Endothelial cell of umbilical vein (primary cell): ENCODE results near the gene GADD45G. TPM values are rescaled to one million over a fixed set of nuclear protein-coding genes. Genes with fewer than 3 reads are reported as not detected.

Experiments
- BruUV-seq: library from RNA; stranded (reverse); fragments of 400-500 nt; replicated peaks from 2 replicates; lab custom pipeline; 2021; lab: Mats Ljungman, UMichigan
- CTCF ChIA-PET: fragments of 300-600, 350-600 bp; sonication (Branson Sonifier 250); formaldehyde crosslinking; loops from one replicate; lab custom pipeline; 2021; ENCODE audit warnings: antibody characterized with exemption, inconsistent platforms; lab: Charles Lee
- POLR2A ChIA-PET: fragments of 300-600, 350-600 bp; sonication (Branson Sonifier 250); formaldehyde crosslinking; loops from one replicate; lab custom pipeline; 2021; ENCODE audit warnings: antibody characterized with exemption, inconsistent platforms; lab: Charles Lee
- DNase-seq: peaks from one replicate; pipeline ENCODE4 v3.0.0-alpha.2; 2011; ENCODE audit warnings: low read depth, low spot score
- FAIRE-seq: peaks from 2 replicates; lab custom pipeline; 2011; peaks lifted over from hg19 to GRCh38; lab: Jason Lieb, UNC
- H2AFZ ChIP-seq: 2 replicates; pipeline ENCODE4 v1.6.0; 2012; ENCODE audit warnings: low read depth, low read length, control low read depth, inconsistent platforms
- H3K27ac ChIP-seq: 2 replicates; pipeline ENCODE4 v1.5.1; 2011; ENCODE audit warnings: low read depth, mild to moderate bottlenecking, control low read depth, low read length, moderate library complexity; ENCODE audit not compliant: insufficient read depth
- H3K27me3 ChIP-seq, 2 experiments: 2 replicates each; pipeline versions ENCODE4 v1.6.0 to v1.6.1; 2011; ENCODE audit warnings: low read length in 2 of 2, mixed read lengths in 1 of 2; ENCODE audit not compliant: control insufficient read depth in 2 of 2, insufficient read depth in 2 of 2
- H3K36me3 ChIP-seq, 2 experiments: 2 replicates in 1 of 2; 3 replicates in 1 of 2; pipeline ENCODE4 v1.5.1; 2011; ENCODE audit warnings: low read length in 2 of 2, mild to moderate bottlenecking in 1 of 2, moderate library complexity in 1 of 2; ENCODE audit not compliant: control insufficient read depth in 2 of 2, insufficient read depth in 2 of 2; ENCODE audit errors: extremely low read depth in 1 of 2
- H3K4me1 ChIP-seq: 3 replicates; pipeline ENCODE4 v1.5.1; 2011; ENCODE audit warnings: mild to moderate bottlenecking, low read length; ENCODE audit not compliant: control insufficient read depth, insufficient read depth; ENCODE audit errors: extremely low read depth
- H3K4me2 ChIP-seq: 2 replicates; pipeline ENCODE4 v1.6.1; 2011; ENCODE audit warnings: low read length, control low read depth, mixed read lengths; ENCODE audit not compliant: insufficient read depth
- H3K4me3 ChIP-seq, 3 experiments: fragments of 200-600 bp in 1 of 3; sonication (generic), shearing (Covaris generic) in 1 of 3; replicated peaks in 1 of 3; 2 replicates each; pipeline ENCODE4 v1.5.1; 2011 to 2016; ENCODE audit warnings: control low read depth in 3 of 3, low read length in 3 of 3, mild to moderate bottlenecking in 2 of 3, inconsistent platforms in 1 of 3, low read depth in 1 of 3, moderate library complexity in 1 of 3; ENCODE audit not compliant: insufficient read depth in 1 of 3
- H3K79me2 ChIP-seq: 2 replicates; pipeline ENCODE4 v1.6.0; 2012; ENCODE audit warnings: low read length, inconsistent platforms; ENCODE audit not compliant: control insufficient read depth, insufficient read depth
- H3K9ac ChIP-seq: replicated peaks from 2 replicates; pipeline ENCODE3; 2011; ENCODE audit warnings: low read length, control low read depth; ENCODE audit not compliant: insufficient read depth; ENCODE audit errors: extremely low read depth
- H3K9me1 ChIP-seq: replicated peaks from 3 replicates; pipeline ENCODE4 v1.6.0; 2011; ENCODE audit warnings: mild to moderate bottlenecking, low read length; ENCODE audit not compliant: control insufficient read depth, insufficient read depth; ENCODE audit errors: extremely low read depth
- H3K9me3 ChIP-seq: replicated peaks from 2 replicates; pipeline ENCODE4 v1.5.1; 2012; ENCODE audit warnings: low read length, inconsistent platforms; ENCODE audit not compliant: control insufficient read depth, insufficient read depth
- H4K20me1 ChIP-seq: replicated peaks from 2 replicates; pipeline ENCODE3; 2011; ENCODE audit warnings: mild to moderate bottlenecking, low read length; ENCODE audit not compliant: control insufficient read depth, insufficient read depth; ENCODE audit errors: extremely low read depth
- CTCF ChIP-seq, 2 donors: IDR thresholded peaks; 1 replicate in 1 of 2; 2 replicates in 1 of 2; pipeline ENCODE4 v1.5.1; 2011; ENCODE audit warnings: low read length in 2 of 2, mild to moderate bottlenecking in 2 of 2, moderate library complexity in 2 of 2, control low read depth in 1 of 2, inconsistent platforms in 1 of 2, low read depth in 1 of 2; ENCODE audit not compliant: insufficient read depth in 1 of 2; ENCODE audit errors: extremely low read depth in 1 of 2
- EZH2 ChIP-seq: IDR thresholded peaks from 2 replicates; pipeline ENCODE4 v1.6.1; 2012; ENCODE audit warnings: borderline replicate concordance, low read depth, mild to moderate bottlenecking, moderate library complexity, low read length, inconsistent platforms; ENCODE audit not compliant: severe bottlenecking
- FOS ChIP-seq: IDR thresholded peaks from 2 replicates; pipeline ENCODE4 v1.6.1; 2011; ENCODE audit warnings: mild to moderate bottlenecking, low read length, moderate library complexity, borderline replicate concordance; ENCODE audit not compliant: insufficient read depth
- GATA2 ChIP-seq: IDR thresholded peaks from 2 replicates; pipeline ENCODE4 v1.7.0; 2011; ENCODE audit warnings: low read depth, mild to moderate bottlenecking, moderate library complexity, mixed read lengths, low read length; ENCODE audit not compliant: insufficient read length, insufficient read depth
- JUN ChIP-seq: IDR thresholded peaks from 2 replicates; pipeline ENCODE4 v1.6.1; 2011; ENCODE audit warnings: borderline replicate concordance, low read depth; ENCODE audit not compliant: insufficient read length, insufficient read depth
- MAX ChIP-seq: IDR thresholded peaks from 2 replicates; pipeline ENCODE4 v1.6.1; 2011; ENCODE audit not compliant: insufficient read depth, insufficient read length
- MYC ChIP-seq: IDR thresholded peaks from one replicate; pipeline ENCODE4 v1.6.1; 2011; ENCODE audit warnings: mild to moderate bottlenecking, low read depth, low read length
- POLR2A ChIP-seq: IDR thresholded peaks from 2 replicates; pipeline ENCODE4 v1.6.1; 2012; ENCODE audit warnings: low read depth, mild to moderate bottlenecking, control low read depth, low read length
- POLR2AphosphoS5 ChIP-seq: IDR thresholded peaks from 2 replicates; pipeline ENCODE4 v1.6.1; 2012; ENCODE audit warnings: low read depth, mild to moderate bottlenecking, control low read depth, low read length, moderate library complexity; ENCODE audit not compliant: insufficient read depth
- dilution Hi-C: fragments of 300-500 bp; cut with MboI; formaldehyde crosslinking; loops from one replicate; pipeline ENCODE4 v1.15.0; 2019; ENCODE audit warnings: low sequenced_read_pairs; ENCODE audit not compliant: extremely low pct_ligation_motif_present
- intact Hi-C: fragments of 100-400 bp; cut with micrococcal nuclease; formaldehyde crosslinking; loops from one replicate; pipeline ENCODE4 v1.10.0; 2022
- polyA plus RNA-seq, 4 experiments: library from polyadenylated mRNA; depleted of rRNA in 3 of 4; stranded (reverse) in 3 of 4; unstranded in 1 of 4; fragments of >200 nt; gene quantifications; 2 replicates each; pipeline versions ENCODE4 v1.2.1 to v1.2.3, GENCODE V29; 2011 to 2012; ENCODE audit warnings: missing spikeins in 1 of 4
- total RNA-seq: library from RNA; stranded (reverse); gene quantifications from 2 replicates; pipeline ENCODE4 v1.2.3, GENCODE V29; 2021

The GADD45G gene
- total and polyA plus RNA-seq, 2 donors (not counting 3 experiments of a cell fraction or from before 2014, with no cell fraction given): 0.44 to 0.64 TPM

GRCh38 chr9:89638359-89638758, 33.5 kb downstream of the GADD45G start:
- BruUV-seq: no TSS peak
- no peaks in the 10 kb centered on the region for H3K9me3 ChIP-seq
- ChIA-PET POLR2A (no interaction called here), CTCF (interaction anchor here (1.8 kb wide), 1 partner anchor 9 kb away, joined by 5 read pairs; no protein-coding TSS in a partner anchor)
- no peaks in the 10 kb centered on the region for H3K27me3 ChIP-seq
- H3K36me3 ChIP-seq: no peaks in the 10 kb centered on the region
- TF ChIP-seq MYC (no peak), MAX (no peak)
- FAIRE-seq: no peak
- no peak overlapping the region for H3K27ac ChIP-seq
- dilution Hi-C loops (no loop called here), intact Hi-C loops (no loop called here)
- no peaks in the 10 kb centered on the region for H3K79me2 ChIP-seq
- no peak for DNase-seq
- no peak overlapping the region for H3K9ac ChIP-seq
- no peaks in the 10 kb centered on the region for H3K4me1 ChIP-seq
- no peak overlapping the region for H3K4me2 ChIP-seq
- no peaks in the 10 kb centered on the region for H4K20me1 ChIP-seq
- no peak overlapping the region for H3K4me3 ChIP-seq
- H3K9me1 ChIP-seq: no peaks in the 10 kb centered on the region
- no peak overlapping the region for H2AFZ ChIP-seq

GRCh38 chr9:89638893-89639292, 34.1 kb downstream of the GADD45G start:
- no peaks in the 10 kb centered on the region for H3K36me3 ChIP-seq
- dilution Hi-C loops (no loop called here), intact Hi-C loops (no loop called here)
- H3K27me3 ChIP-seq: peaks cover 0 to under 1% of the 10 kb centered on the region in 2 experiments
- H3K27ac ChIP-seq: no peak overlapping the region
- no peak overlapping the region for H3K9ac ChIP-seq
- no peak overlapping the region for H3K4me3 ChIP-seq
- H3K9me3 ChIP-seq: no peaks in the 10 kb centered on the region
- no peaks in the 10 kb centered on the region for H4K20me1 ChIP-seq
- H2AFZ ChIP-seq: no peak overlapping the region
- H3K79me2 ChIP-seq: no peaks in the 10 kb centered on the region
- ChIA-PET CTCF (interaction anchor here (0.6 to 1.8 kb wide), 3 partner anchors 9 to 36 kb away, joined by 3 to 5 read pairs (median 3); no protein-coding TSS in a partner anchor), POLR2A (no interaction called here)
- no peaks in the 10 kb centered on the region for H3K4me1 ChIP-seq
- TF ChIP-seq POLR2A (no peak), JUN (no peak), EZH2 (no peak), FOS (no peak), MYC (no peak), POLR2AphosphoS5 (no peak), MAX (no peak), CTCF (IDR thresholded peaks at IDR 0.05; ENCODE audit: extremely low read depth in 1 of 2, insufficient read depth in 1 of 2, low read depth in 1 of 2, low read length in 2 of 2) (no peak), GATA2 (no peak)
- no peak overlapping the region for H3K4me2 ChIP-seq
- FAIRE-seq: no peak
- BruUV-seq: no TSS peak
- no peaks in the 10 kb centered on the region for H3K9me1 ChIP-seq
- no peak for DNase-seq
